ENCODE results near the gene PCDHA13.

PCDHA13 gene

GRCh38 chr5:140916325-140916724, 34.4 kb downstream of the PCDHA13 start:
- Mint-ChIP-seq H3K9me3 (ENCODE audit: low read depth) (peaks cover 5% of the 10 kb centered on the region), H3K36me3 (no peaks in the 10 kb centered on the region), H3K4me3 (no peak overlapping the region), H3K4me1 (ENCODE audit: low read depth) (no peaks in the 10 kb centered on the region), H3K27me3 (peaks cover 4% of the 10 kb centered on the region), H3K27ac (no peak overlapping the region)

GRCh38 chr5:140923601-140924000, 41.7 kb downstream of the PCDHA13 start:
- H3K27ac Mint-ChIP-seq: no peak overlapping the region
- peaks cover 4% of the 10 kb centered on the region for H3K36me3 Mint-ChIP-seq
- peaks cover 4% of the 10 kb centered on the region for H3K9me3 Mint-ChIP-seq (ENCODE audit: low read depth)
- H3K4me1 Mint-ChIP-seq (ENCODE audit: low read depth): peaks cover 11% of the 10 kb centered on the region
- no peak overlapping the region for H3K4me3 Mint-ChIP-seq
- peaks cover 30% of the 10 kb centered on the region for H3K27me3 Mint-ChIP-seq

GRCh38 chr5:140925806-140926442, 44.0 kb downstream of the PCDHA13 start, which contains the start of gene PCDHAC1:
PCDHAC1 (plus strand) TSS chr5:140926299; CDS start chr5:140926893, 594 bp downstream.
- H3K4me3 Mint-ChIP-seq: peak within 1 kb of the TSS; percentile 73
- H3K27ac Mint-ChIP-seq: no peak within 1 kb of the TSS
- H3K27me3 Mint-ChIP-seq: peaks cover 37% of the 10 kb centered on the region

GRCh38 chr5:140926443-140927227, 44.7 kb downstream of the PCDHA13 start:
- Mint-ChIP-seq H3K27me3 (peaks cover 37% of the 10 kb centered on the region), H3K27ac (no peak overlapping the region), H3K36me3 (peaks cover 4% of the 10 kb centered on the region), H3K4me3 (peak overlapping the region; percentile 73), H3K4me1 (ENCODE audit: low read depth) (peaks cover 11% of the 10 kb centered on the region), H3K9me3 (ENCODE audit: low read depth) (peaks cover 8% of the 10 kb centered on the region)

More at GRCh38 chr5:140925806-140926442, 44.0 kb downstream of the PCDHA13 start, which contains the start of gene PCDHAC1:
- Mint-ChIP-seq H3K4me1 (ENCODE audit: low read depth) (peaks cover 11% of the 10 kb centered on the region), H3K36me3 (peaks cover 4% of the 10 kb centered on the region), H3K9me3 (ENCODE audit: low read depth) (peaks cover 8% of the 10 kb centered on the region)

GRCh38 chr5:140927228-140927573, 45.3 kb downstream of the PCDHA13 start:
- H3K9me3 Mint-ChIP-seq (ENCODE audit: low read depth): peaks cover 8% of the 10 kb centered on the region
- peak overlapping the region; percentile 73 for H3K4me3 Mint-ChIP-seq
- H3K4me1 Mint-ChIP-seq (ENCODE audit: low read depth): peaks cover 11% of the 10 kb centered on the region
- H3K27me3 Mint-ChIP-seq: peaks cover 34% of the 10 kb centered on the region
- H3K36me3 Mint-ChIP-seq: peaks cover 4% of the 10 kb centered on the region
- H3K27ac Mint-ChIP-seq: no peak overlapping the region
